ENCODE results near the gene DRC3.
"Not testable (repeated sequence)": the region's sequence is repeated elsewhere in the genome, so short reads cannot be mapped to it uniquely, and the experiment has no call there.

DRC3 gene, protein sequence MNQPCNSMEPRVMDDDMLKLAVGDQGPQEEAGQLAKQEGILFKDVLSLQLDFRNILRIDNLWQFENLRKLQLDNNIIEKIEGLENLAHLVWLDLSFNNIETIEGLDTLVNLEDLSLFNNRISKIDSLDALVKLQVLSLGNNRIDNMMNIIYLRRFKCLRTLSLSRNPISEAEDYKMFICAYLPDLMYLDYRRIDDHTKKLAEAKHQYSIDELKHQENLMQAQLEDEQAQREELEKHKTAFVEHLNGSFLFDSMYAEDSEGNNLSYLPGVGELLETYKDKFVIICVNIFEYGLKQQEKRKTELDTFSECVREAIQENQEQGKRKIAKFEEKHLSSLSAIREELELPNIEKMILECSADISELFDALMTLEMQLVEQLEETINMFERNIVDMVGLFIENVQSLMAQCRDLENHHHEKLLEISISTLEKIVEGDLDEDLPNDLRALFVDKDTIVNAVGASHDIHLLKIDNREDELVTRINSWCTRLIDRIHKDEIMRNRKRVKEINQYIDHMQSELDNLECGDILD

DNA sequence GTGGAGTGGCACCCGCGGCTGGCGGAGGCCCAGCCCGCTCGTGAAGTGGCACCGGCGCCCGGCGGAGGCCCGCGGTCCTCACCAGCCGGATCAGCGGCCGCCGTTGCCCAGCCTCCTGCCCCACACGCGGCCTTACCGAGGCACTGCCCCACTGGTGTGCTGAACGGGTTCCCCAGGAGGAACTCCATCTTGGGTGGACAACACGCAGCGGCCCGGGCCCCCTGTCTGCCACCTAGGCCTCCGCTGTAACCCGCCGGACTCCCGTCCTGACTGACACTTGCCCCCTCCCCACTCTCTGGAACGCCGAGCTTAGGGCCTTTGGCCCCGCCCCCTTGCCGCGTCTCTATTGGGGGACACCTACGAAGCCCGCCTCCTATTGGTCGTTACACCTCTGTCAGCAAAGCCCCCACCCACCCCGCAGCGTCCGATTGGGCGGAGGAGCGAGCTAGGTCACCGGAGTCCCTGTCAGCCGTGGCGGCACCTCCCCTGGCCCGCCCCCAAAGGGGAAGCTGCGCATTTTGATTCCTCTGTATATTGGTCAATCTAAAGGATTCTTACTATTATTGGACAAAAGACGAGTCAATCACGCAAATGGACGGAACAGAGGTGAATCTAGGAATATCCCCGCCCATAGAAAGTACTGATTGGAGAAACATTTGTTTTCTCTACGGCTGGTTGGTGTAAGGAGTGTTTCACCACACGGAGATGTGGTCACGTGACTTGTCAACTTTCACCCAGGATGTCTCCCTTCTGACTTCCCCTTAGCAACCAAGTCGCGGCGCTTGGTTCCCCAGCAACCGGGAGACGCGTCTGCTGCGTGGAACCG is at the start of gene DRC3, which contains the start of gene TOM1L2:
Gene DRC3 (plus strand): TSS at position 737 of the 826 bp plus-strand sequence. CDS start 4,737 bp downstream, outside the sequence.
Gene TOM1L2 (minus strand): TSS at position 275 of the 826 bp plus-strand sequence. CDS start 87 bp downstream, at position 188.
- DNase-seq: peak; percentile 97 to 99

DNA sequence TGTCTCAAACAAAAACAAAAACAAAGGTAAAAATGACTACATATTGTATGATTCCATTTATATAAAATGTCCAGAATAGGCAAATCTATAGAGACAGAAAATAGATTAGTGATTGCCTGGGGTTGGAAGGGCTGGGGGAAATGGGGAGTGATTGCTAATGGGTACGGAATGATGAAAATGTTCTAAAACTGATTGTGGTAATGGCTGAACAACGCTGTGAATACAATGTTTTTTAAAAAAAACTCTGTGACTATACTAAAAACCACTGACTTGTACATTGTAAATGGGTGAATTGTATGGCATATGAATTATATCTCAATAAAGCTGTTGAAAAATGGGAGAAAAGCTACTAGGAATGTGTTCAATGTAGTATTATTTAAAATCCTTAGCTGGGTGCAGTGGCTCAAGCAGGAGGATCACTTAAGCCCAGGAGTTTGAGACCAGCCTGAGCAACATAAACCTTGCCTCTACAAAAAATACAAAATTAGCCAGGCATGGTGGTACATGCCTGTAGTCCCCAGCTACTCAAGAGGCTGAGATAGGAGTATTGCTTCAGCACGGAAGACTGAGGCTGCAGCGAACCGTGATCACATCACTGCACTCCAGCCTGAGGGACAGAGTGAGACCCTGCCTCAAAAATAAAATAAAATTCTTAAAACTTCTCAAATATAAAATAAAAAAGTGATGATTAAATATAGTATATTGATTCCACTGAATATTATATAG is 48.4 kb upstream of the DRC3 start:
- no peak for DNase-seq

DNA sequence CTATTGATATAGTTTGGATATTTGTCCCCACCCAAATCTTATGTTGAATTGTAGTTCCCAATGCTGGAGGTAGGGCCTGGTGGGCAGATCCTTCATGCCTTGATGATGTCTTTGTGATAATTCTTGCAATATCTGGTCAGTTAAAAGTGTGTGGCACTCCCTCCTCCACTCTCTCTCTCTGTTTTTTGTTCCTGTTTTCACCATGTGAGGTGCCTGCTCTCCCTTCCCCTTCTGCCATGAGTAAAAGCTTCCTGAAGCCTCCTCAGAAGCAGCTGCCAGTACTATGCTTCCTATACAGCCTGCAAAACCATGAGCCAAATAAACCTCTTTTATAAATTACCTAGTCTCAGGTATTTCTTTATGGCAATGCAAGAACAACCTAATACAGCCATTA is 47.8 kb upstream of the DRC3 start:
- no peak for DNase-seq

DNA sequence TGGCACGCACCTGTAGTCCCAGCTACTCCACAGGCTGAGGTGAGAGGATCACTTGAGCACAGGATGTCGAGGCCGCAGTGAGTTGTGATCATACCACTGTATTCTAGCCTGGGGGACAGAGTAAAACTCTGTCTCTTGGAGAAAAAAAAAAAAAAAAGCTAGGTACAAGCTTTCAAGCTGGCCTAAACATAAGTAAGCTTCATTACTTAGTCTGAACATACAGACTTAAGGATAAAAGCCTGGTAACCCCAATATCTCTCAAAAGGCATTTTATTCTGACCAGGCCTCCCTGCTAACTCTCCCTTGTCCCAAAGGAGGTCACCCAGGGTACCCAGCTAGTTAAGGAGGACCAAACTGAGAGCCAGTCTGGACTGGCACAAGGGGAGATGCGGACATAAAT is 46.6 kb upstream of the DRC3 start:
- no peak for DNase-seq

GRCh38 chr17:17926840-17927449 is 45.7 kb upstream of the DRC3 start:
- DNase-seq: no peak

GRCh38 chr17:17928398-17929287 is 44.0 kb upstream of the DRC3 start:
- DNase-seq: no peak

GRCh38 chr17:17929655-17930380 is 42.8 kb upstream of the DRC3 start:
- DNase-seq: no peak

DNA sequence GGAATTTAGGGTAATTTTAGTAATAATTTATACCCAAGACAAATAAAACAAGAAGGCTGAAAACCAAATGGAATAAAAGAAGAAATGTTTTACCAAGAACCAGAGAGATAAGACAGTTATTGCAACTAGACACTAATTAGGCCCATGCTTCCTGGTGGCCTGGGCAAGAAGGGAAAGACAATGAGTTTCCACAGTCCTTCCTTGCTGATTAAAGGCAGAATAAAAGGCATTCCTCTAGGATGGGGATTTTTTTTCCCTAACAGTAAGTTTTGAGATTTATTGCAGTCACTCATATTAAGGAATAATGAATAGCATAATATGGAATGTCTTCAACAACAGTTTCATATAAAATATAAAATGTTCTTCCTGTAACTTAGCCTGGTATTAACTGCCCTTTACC is 42.0 kb upstream of the DRC3 start:
- no peak for DNase-seq

GRCh38 chr17:17931159-17931558 is 41.5 kb upstream of the DRC3 start:
- DNase-seq: no peak

DNA sequence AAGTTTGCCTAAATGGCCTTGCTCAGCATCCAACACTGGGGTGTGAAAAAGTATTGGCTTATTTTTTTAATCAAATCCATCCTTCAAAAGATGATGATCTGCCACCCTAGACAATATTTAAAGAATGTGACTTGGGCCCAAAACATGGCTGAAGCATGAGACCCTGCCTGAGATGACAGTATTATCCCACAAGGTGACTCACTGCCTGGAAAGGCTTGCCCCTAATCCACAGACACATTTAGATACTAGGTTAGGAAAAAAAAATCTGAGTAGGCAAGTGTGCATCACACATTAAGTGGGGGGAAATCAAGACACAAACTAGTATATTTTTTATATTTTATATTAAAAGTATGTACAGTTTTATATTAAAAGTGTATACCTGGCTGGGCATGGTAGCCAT is 38.9 kb upstream of the DRC3 start:
- no peak for DNase-seq

- DNase-seq: no peak
Measured at GRCh38 chr17:17934214-17934613, 38.4 kb upstream of the DRC3 start.

DNA sequence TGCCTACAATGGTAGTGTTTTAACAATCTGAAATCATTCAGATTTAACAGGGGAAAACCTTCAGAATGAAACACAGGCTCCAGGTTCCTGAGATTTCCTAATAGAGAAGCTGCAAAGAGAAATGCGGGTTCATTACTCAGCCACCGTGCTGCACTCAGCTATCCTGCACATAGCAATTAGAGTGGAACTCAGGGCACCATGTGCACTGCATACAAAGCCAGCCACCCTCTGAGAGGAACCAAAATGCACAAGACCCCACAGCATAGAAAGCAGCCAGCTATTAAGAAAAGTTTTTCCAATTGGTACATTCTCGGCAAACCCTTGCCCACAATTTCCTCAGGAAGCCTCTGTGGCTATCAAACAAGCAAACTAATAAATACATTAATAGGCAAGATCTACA is 37.9 kb upstream of the DRC3 start:
- no peak for DNase-seq

DNA sequence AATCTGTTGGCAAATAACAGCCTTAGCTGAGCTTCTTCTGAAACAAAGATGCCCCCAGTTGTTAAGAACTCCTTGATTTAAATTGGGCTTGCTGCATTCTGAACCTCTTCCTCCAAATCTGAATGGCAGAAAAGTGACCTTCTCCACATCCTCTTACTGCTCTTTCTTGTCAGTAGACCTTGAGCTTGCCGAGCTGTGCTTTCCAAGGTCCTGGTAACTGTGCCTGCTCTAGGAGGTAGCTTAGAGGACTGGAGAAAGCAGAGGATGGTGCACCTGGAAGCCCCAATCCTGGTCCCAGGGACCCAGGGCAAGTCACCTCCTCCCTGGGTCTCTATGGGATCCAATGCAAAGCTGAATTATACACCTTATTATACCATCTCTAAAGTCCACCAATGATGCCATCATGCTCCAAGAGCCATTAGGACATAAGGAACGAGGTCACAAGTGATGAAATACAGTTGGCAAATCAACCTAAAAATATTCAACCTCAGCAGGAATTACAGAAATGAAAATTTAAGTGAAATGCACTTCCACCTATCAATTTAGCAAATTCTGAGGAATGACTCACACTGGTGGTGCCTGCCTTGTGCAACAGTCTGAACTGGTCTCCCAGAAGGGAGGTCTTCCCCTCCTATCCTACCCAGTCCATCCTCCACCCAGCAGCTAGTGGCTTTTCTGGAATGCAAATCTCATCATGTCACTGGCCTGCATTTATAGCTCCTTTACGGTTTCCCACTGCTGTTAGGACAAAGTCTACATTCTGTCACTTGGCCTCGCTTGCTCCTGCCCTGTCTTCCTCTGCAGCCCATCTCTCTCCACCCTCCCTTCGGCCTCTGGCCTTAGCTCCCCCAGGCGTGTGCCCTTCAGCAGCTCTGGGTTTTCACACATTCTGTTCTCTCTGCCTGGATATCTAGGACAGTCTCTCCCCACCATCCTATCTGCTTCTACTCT is 37.1 kb upstream of the DRC3 start:
- no peak for DNase-seq

DNA sequence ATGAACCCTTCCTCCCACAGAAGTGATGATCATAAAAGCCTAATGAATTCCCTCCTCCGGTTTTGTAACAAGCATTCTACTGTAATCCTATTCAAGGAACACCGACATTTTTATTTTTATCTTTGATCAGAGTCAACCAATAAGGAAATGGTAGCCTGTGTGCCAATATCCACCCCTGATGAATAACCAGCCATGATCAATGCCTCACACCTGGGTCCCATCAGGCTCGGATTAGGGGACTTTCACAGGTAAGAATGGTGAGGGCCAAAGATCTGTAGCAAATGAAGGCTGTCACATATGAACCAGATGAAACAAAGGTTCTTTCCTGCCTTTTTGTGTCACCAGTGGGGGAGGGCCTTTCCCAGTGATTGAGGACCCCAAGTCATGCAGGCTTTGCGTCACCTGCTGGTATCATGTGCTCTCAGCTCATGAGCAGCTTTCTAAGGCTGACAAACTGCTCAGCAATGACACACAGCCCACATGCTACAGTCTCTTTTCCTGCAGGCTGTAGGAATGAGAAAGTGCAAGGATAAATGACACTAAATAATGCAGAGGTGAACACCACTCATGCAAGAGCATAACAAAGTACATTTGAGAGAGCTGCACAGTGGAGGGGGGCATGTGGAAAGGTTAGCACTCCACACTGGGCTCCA is 35.3 kb upstream of the DRC3 start:
- no peak for DNase-seq

DNA sequence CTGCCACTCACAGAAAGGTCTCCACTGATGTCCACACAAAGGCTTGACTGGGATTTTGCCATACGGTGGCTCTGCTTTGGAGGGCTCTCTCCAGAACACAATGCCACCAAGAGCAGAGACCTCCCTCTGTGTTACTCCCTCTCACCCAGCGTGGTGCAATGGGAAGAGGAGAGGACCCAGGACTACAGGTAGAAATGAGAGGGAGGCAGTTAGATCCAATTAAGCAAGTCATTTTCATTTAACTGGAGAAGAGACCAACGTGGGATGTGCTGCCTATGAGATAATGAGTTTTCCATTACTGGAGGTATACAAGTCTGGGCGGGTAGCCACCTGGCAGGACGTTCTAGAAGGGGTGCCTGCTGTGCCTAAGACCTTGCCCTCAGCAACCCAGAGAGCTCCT is 34.7 kb upstream of the DRC3 start:
- DNase-seq: no peak

DNA sequence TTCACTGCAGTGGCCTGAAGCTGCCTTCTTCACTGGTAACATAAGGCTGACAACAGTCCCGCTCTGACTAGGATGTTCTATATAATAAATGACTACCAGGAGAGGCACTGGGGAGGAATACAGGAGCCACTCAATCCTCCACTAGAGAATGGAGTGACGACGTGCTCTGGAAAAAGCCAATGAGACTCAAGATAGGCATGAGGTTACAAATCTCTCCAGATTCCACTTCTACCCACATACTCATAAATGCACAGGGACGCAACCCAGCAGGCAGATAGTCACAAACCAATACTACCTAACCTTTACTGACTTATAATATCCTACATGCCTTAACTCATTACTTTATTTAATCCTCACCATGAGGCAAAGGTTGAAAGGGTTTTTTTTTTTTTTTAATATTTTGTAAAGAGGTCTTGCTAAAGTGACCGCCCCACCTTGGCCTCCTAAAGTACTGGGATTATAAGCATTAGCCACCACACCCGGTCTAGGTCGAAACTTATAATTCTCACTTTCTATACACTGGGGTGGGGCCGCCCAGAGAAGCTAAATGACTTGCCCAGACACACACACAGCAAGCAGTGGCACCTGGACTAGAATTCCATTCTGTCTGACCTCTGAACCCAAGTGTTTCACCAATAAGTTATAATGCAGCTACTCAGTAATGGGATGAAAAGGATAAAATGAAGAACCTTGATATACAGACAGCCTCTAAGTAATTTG is 34.1 kb upstream of the DRC3 start:
- DNase-seq: no peak

DNA sequence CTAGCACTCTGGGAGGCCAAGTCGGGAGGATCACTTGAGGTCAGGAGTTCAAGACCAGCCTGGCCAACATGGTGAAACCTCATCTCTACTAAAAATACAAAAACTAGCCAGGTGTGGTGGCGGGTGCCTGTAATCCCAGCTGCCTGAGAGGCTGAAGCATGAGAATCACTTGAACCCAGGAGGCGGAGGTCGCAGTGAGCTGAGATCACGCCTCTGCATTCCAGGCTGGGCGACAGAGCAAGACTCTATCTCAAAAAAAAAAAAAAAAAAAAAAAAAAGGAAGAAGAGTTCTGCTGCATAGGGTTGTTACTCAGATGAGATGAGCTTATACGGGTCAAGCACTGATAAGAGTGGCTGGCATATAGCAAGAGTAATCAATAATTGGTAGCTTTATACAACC is 32.7 kb upstream of the DRC3 start:
- not testable (repeated sequence) for DNase-seq

- peak in 1 of 2 experiments; percentile 11 for DNase-seq
Measured at GRCh38 chr17:17940441-17940911, 32.2 kb upstream of the DRC3 start.
